Ramos (cell line): ENCODE measurements around the gene ANXA2.

Experiments used
- in situ Hi-C: fragments of 300-500 bp; cut with MboI; formaldehyde crosslinking; loops from one replicate; pipeline ENCODE4 v1.14.3; 2022; ENCODE audit warnings: low sequenced_read_pairs; ENCODE audit not compliant: unreplicated experiment

ANXA2 gene

DNA sequence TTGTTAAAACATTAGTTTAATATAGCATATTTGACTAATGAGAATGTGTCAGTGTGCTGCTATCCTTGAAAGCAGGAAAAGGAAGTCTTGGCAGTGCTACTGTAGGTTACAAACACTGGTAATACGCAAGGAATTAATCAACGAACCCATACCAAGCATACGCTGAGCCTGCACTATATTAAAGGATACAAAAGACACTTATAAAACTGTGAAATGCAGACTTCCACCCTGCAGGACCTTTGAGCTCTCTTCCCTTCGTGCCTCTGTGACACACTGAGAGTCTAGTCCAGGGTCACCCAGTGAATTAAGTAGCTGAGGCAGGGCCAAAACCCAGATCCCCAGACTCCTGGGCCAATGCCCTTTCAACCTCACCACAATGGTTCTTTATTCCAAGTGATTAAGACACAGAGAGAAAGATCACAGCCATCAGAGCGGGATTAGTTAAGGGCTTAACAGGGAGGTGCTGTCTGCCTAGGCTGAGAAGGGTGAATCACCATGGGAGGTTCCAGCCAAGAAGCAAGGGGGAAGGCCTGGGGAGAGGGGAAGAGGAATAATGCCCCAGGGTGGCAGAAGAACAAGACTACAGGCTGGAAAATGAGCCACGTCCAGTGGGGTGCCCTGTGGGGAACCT, 6.8 kb downstream of the ANXA2 start:
- in situ Hi-C loops: no loop called here

DNA sequence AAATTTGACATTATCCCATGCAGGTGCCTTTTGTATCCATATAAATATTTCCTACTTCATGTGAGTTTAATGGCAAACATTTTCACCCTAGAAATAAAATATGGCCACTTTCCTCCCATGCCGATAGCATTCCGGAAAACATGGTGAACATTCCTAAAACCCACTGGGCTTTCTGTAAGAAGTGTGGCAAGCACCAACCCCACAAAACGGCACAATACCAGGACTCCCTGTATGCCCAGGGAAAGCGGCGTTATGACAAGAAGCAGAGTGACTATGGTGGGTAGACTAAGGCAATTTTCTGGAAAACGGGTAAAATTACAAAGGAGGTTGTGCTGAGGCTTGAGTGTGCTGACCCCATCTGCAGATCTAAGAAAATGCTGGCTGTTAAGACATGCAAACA, 7.6 kb downstream of the ANXA2 start:
- in situ Hi-C loops: no loop called here

DNA sequence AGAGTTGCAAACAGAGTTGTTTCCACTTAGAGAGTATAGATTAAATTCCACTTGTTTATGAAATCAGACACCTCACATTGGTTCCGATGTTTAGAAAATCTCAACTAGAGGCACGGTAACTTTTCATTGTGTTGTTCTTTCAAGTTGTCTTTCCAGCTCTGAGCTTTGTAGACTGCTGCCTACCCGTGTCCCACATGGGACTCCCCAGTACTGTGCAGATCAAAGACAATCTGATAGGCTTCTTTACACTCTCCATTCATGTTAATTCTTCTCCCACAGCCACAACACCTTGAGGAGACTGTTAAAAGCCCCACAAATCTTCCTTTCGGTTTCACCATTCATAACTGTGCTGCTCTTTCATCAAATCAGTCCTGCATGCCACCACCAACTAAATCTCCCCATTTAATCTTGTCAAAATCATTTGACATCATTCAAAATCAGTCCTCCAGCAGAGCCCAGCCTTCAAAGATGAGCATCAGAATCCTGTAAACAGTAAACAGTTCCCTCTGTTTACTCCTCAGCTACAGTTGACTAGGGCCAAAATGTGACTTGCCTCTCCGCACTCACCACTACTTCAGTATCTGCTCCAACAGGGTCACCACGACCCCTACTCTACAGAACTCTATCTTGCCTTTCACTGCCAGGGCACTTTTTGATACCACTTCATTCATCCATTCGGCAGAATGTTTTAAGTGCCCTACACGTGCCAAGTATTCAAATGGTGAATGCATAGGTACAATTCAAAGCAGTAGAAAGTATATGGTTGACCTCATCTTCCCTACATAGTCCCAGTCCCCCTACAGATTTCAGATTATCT, 8.3 kb downstream of the ANXA2 start:
- in situ Hi-C loops: no loop called here

DNA sequence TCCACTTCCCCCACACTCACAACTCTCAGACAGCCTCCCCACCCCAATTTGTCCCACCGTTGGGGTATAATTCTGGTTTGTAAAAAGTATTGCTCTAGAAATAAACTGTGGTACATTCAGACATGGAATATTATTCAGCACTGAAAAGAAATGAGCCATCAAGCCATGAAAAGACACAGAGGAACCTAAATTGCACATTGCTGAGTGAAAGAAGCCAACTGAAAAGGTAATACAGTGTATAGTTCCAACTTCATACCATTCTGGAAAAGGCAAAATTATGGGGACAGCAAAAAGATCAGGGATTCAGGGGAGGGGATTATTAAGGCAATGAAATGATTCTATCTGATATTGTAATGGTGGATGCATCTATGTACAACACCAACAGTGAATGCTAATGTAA, 10.5 kb downstream of the ANXA2 start:
- in situ Hi-C loops: no loop called here

DNA sequence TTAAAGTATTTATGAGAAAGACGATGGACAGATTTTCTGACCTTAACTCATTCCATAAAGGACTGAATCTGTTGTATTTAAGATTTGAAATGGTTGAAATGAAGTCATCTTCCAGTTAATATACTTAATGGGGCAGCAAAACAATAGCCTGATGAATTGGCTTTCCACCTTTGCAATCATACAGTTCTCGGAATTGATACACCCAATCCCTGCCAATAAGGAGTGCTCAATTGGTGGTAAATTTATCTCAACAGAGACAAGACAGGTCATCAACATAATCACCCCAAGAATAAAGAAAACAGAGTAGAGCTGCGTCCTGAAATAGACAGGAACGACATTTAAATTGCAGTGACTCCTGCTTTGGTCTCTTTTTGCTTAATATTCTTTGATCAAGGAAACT, 11.2 kb downstream of the ANXA2 start:
- in situ Hi-C loops: no loop called here

DNA sequence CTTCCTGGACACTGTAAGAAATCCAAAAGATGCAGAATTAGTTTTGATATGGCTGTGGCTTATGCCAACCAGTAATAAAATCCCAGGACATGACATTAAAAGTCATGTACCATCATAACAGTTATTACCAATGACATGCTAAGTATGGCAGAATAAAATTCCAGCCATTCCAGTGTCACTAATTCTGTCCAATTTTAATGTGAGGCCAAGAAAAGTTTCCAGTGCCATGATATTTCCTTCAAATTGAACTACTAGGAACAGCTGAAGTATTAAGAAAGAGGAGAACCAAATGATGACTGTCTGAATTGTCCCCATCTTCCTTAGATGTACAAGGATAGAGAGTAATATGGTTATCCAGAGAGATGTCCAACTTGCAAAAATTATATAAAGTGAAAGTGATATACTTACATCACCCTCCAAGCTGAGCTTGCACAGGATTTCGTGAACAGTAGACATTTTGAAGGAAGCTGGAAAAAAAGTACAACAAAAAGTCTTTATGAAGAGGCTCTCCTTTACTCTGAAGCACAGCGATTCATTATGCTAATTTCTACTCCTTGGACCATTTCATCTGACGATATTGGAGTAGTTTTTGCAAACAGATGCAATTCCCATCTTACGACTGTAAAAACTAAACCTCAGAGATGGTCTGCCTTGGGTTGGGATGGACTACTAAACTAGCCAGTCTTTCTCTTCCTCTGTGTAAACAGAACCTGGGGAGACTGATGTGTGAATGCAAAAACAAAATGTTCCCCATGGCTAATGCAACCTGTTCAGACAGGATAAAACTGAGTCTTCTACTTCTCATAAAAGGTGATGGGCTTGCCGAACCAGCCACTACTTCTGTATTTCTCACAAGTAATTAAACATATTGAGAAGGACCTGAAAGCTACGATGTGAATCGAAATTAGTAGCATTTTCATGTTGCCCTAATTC, 11.9 kb downstream of the ANXA2 start:
- in situ Hi-C loops: no loop called here

DNA sequence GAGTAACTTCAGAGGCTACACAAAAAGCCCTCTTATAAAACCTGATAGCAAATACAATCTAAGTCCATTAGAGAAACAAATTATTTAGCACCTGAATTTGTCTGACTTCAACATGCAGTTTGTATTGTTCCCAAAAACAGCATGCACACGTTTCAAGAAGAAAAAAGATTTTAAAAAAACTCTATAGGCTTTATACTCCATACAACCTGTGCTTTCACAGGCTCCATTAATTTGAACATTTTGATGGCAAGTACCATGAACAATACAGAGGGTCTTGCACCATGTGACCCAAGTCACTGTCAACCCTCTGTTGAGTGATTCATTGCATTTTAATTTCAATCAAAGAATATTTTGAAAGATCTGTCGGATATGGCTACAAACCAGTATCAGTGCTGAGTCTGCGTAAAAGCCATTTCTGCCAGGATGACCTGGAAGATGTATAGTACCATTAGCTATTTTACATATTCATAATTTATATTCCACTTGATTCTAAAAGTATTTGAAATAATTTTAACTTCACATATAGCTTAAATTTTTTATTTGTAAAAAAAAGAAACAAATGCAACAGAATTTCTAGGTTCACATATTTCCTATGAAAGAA, 13.2 kb downstream of the ANXA2 start:
- in situ Hi-C loops: no loop called here

DNA sequence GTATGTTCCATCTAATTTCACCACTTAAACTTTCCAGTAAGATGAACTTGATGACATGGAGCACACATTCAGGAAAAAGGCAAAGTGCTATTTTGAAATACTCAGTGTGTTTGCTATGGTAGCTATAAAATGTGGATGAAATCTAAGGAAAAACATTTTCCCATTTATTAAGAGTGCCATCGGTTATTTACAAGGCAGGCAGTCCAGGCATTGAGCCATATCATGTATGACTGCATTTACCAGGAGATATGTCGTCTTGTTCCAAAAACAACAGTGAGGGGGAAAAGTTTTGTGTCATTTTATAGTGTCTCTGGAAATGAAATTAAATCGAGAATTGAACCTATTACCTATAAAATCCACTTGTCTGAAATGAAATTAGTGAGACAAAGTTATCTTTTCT, 13.7 kb downstream of the ANXA2 start:
- in situ Hi-C loops: no loop called here

DNA sequence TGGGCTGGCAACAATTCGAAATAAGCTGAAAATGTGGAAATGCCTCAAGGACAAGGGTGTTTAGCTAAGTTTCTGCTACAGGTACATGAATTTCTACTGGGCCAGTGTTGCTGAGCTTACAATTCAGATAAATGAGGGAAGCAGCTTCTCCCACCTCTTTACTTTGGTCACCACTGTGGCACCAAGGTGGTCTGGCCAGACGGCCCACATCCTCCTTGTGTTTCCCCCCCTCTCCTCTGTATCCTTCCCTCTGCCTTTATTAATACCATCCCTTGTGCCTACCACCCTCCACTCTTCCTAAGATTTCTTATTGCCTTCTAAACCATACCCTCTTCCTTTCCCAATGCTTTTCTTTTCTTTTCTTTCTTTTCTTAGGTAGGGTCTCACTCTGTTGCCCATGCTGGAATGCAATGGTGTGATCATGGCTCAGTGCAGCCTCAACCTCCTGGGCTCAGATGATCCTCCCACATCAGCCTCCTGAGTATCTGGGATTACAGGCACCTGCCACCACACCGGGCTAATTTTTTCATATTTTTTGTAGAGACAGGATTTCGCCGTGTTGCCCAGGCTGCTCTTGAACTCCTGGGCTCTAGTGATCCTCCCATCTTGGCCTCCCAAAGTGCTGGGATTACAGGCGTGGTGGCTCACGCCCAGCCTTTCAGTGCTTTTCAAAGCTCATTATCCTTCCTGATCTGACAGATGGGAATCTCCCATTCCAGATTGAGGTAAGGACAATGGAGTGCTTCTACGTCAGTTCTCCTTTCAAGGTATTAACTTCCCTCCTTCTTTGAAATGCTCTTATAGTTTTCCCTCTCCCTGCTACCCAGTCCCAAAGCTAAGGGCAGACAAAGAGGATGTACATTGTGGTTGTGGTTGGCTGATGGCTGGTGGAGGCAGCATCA, 14.8 kb downstream of the ANXA2 start:
- in situ Hi-C loops: no loop called here

DNA sequence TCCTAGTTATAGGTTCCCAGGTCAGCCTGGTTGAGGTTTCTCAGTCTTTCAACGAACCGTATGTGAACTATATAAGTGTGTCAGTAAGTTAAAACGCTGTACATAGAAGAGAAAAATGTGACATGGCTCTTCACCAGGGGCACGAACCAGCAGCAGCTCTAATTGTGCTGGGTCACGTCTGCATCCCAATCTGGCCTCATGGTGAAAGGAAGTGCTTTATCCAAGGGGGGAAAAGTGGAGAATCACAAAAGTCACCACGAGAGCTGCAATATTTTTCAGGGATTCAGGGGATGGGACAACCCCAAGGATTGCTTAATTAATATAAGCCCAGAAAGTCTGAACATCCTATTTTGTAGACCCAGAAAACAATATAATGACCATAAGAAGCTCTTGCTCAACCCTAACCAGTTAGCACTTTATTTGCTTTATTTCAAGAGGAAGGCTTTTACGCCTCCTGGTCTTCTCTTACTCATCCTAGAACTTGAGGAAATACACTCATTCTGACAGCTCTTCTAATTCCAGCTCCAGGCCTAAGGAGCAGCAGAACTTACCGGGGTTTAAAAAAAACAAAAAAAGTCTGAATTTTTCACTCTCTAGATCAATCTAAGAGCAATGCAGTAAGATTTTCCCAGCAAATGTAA, 16.5 kb downstream of the ANXA2 start:
- in situ Hi-C loops: no loop called here

DNA sequence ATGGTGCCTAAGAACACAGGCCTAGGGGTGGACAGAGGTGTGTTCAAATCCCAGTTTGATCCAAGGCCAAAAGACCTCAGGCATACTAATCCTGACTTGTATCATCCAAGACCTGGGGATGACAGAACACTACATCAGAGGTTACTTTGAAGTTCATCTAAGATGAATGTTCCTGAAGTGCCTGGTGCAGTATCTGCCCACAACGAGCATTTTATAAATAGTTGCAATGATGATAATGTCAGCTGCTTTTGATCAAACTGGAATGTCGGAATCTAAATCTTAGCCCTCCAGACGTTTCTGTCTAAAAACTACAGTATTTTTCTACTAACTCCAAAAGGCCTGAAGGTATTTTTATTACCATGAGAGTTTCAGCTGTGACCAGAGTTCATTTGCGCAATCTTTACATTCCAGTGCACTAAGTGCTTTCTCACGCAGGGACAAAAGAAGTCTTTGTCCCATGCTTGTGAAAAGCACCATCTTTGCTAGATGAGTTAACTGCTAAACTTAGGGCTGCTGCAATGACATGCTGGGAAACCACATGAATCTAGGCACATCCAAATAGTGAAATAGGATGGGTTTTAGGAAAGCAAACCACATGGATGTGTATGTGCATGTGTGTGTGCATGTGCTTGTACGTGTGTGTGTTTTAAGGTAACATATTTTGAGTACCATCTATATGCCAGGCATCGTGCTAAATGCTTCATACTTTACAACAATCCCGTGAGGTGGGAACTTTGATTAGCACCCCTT, 18.1 kb downstream of the ANXA2 start:
- in situ Hi-C loops: no loop called here

DNA sequence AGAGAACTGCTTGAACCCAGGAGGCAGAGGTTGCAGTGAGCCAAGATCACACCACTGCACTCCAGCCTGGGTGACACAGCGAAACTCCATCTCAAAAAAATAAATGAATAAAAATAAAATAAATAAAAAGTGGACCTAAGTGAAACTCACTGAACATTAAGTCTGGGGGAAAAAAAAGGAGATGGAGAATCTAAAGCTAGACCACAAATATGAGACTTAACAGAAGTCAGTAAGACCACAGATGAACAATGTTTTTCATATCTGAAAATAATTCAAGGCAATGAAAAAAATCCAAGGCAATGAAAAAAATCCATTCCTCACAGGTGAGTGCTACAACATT, 18.6 kb downstream of the ANXA2 start:
- in situ Hi-C loops: no loop called here

DNA sequence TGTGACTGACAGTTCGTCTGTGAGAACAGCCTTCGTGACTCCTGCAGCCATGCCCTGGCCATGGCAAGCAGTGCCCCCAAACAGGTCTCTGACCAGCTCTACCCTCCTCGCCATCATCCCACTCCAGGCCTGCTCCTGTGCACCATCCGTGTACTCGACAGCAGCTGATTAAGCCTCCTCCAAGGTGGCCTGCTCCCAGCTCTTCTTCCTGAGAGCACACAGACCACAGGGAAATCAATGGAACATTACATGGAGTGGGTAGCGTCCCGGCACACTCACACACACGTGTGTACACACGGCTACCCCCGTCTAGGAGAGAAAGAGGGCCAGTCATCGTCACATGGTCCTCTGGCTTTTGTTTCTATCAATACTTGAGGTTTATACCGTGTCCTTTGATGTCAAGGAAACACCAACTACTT, 21.1 kb downstream of the ANXA2 start:
- in situ Hi-C loops: no loop called here

DNA sequence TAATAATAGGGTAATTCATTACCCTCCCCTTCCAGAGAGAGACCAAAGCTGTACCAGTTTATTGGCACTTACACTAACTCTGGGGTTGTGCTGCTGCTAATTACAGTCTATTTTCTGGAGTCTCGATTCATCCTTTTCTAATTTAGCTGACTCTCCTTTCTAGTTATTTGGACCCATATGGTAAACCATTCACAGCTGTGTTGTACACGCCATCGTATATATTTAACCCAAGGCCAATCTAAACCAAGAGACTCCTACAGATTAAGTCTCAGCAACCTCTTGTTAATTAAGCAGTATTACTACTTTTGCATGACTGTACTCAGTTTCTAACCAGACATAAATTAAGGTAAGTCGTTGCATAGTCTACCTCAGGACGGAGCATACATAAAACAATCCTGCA, 22.5 kb downstream of the ANXA2 start:
- in situ Hi-C loops: no loop called here

DNA sequence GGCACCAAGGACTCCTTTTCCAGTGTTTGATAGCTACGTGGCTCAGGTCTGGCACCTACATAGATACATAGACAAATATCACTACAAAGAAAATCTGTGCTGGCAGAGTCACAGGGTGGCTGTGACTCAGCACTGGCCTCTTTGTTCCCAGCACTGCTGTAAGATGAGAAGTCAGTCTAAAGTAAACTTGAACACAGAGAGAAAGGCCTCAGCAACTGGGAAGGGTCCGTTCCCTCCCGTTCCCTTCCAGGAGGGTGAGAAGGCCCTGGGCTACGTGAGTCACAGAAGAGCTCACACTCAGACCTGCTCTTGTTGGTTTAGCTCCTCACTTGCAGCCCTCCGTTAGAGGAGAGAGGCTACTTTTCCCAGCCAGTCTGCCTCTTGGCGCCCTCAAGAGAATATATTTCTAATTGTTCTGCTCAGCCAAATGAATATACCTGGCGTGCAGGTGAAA, 23.1 kb downstream of the ANXA2 start:
- in situ Hi-C loops: no loop called here

DNA sequence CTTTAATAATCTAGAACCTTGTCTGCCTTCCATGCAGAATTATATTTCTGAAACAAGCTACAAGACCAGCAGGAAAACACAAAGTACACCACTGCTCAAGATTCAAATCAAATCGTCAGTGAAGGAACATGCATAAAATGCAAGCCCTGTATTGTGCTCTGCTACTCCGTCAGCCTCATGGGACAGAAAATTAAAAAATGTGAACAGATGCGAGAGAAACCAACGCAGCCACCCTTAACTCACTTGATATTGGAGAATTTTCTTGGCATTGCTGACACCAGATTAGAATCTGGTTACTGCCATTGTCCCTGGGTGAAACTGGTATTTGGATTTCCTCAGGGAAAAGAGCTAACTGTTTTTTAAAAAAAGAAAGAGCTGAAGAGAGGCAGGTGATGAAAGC, 23.6 kb downstream of the ANXA2 start:
- in situ Hi-C loops: no loop called here

DNA sequence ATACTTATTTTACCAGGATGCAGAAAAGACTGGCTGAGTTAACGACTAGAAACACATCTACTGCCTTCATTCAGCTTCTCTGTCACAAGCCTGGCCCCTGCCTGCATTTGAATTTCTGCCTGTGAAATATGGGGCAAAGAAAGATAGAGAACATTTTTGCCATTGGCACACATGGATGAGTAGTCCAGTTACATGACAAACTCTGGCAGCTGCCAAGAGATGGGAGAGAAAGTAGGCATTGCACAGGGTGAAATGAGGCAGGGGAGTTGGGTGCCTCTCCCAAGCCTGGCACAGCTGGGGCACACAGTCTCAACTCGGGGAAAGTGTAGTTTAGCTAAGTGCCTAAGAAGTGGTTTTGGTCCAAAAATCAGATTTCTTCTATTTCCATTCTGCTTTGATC, 24.0 kb downstream of the ANXA2 start:
- in situ Hi-C loops: no loop called here

DNA sequence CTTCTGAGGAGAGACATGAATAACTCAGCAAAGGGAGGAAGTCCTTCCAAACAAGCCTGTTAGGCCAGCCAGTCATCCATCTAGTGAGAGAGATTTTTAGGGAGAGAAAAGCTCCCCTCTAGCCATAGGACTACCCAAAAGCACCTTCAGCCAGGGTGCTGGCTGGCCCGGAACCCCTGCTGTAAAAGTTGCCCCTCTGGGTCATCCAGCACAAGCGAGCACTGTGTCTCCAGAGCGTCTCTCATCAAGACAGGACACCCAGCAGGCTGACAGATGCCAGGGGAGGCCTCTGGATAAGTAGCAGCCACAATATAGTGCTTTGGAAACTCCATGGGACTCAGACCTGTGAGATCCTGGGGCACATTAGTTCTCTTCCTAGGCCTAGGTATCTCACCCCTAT, 24.5 kb downstream of the ANXA2 start:
- in situ Hi-C loops: no loop called here
